Measurements from ENCODE around the gene ICAM4.
"Not testable (repeated sequence)": the region's sequence is repeated elsewhere in the genome, so short reads cannot be mapped to it uniquely, and the experiment has no call there.

The ICAM4 gene

DNA sequence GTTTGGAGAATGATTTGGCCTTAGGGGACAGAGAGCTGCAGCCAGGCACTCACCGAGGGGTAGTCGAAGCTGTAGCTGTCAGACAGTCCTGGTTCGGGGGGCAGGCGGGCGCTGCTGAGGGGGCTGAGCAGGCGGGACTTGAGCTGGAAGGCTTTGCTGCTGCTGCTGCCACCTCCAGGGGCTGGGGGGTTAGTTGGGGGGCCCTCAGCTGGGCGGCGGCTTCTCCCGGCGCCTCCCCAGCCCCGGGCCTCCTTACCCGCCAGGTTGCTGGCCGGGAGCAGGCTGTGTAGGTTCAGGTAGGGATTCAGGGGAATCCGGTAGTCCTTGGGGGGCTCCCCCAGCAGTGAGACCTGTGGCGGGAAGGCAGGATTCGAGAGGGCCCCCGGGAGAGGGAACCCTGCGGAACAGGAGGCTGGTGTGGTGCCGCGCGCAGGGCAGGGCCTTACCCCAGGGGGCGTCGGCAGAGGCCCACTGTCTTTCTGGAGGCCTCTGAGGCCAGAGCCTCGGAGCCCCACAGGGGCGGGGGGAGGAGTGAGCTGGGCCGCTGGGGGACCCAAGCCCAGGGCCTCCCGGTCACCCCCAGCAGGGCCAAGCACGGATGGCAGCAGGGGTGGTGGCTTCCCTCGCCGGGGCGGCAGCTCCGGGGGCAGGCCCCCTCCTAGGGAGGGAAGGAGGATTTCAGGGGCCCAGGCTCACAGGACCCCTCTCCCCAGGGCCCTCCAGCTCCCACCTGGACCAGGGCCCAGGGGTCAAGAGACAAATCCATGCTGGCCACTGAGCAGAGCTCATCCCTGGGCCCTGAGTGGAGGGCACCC is 34.1 kb downstream of the ICAM4 start:
- no peak for DNase-seq

DNA sequence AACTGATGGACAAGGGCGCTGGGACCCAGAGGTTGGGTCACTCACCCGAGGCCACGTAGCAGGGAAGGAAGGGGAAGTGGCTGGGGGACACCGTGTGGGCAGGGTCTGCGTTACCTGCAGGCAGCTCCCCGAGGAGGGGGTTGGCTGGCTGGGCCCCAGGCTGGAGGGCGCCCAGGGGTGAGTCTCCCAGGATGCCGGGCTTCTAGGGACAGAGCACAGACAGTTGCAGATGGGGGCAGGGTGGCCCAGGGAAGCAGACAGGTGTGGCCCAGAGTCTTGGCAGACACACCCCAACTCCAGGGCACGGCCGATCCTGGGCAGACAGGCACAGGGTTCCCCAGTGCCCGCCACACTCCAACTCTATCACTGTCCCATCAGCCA is 34.7 kb downstream of the ICAM4 start:
- no peak for DNase-seq

DNA sequence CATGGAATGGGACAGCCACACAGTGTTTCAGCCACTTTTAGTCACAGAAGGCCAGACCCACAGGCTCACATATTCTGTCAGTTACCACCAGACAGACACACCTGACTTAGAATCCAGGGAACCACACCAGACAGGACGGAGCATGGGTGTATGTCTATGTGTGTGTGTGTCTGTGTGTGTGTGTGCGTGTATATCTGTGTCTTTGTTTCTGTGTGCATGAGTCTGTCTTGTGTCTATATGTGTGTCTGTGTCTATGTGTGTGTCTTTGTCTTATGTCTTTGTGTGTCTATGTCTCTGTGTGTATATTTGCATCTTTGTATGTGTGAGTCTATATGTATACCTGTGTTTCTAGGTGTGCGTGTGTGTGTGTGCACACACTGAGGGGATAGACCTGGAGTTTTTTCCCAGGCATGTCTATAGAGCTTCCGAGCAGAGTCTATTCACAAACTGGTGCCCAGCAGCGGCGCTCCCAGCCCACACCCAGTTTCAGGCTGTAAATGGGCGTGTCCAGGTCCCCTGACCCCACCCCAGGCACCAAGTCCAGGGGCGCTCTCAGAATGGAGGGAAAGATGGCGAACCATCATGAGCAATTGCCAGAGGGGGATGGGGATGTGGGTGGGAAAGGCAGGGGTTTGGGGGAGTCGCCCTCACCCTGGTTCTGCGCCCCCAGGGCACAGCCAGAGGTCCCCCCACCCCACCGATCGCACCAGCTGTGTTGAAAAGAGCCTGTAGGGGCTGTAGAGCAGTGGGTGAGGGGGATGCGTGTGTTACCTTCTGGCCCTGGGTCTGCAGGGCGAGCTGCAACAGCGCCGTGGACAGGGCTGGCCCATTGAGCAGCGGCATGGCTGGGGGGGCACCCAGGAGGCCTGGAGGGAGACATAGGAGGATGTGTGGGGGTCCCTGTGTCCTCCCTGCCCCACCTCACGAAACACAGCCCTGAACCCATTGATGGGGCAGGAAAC is 35.4 kb downstream of the ICAM4 start:
- no peak for DNase-seq

DNA sequence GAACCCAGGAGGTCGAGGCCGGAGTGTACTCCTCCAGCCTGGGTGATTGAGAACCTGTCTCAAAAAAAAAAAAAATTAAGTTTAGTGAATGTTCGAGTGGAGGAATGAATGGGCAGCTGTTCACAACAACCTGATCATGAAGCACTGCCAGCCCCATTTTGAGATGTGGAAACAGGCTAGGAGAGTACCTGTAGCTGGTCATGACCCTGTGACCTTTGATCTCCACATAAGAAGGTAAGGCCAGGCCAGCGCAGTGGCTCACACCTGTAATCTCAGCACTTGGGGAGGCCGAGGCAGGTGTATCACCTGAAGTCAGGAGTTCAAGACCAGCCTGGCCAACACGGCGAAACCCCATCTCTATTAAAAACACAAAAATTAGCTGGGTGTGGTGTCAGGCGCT is 39.0 kb downstream of the ICAM4 start:
- DNase-seq = no peak

DNA sequence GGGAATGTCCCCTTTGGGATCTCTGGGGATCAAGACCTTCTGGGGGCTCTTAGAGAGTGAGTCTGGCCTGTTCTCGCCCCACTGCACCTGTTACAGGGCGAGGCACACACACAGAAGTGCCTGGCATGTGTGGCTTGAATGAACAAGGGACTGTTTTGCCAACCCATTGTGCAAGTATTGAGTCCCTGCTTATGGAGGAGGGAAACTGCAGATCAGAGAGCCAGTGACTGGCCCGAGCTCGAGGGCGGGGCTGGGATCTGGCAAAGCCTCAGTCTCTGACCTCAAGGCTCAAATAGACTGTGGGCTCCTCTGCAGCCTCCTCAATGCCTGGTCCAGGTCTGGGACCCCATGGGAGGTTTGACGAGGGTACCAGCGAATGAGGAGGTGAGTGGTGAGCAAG is 41.0 kb downstream of the ICAM4 start:
- no peak for DNase-seq

DNA sequence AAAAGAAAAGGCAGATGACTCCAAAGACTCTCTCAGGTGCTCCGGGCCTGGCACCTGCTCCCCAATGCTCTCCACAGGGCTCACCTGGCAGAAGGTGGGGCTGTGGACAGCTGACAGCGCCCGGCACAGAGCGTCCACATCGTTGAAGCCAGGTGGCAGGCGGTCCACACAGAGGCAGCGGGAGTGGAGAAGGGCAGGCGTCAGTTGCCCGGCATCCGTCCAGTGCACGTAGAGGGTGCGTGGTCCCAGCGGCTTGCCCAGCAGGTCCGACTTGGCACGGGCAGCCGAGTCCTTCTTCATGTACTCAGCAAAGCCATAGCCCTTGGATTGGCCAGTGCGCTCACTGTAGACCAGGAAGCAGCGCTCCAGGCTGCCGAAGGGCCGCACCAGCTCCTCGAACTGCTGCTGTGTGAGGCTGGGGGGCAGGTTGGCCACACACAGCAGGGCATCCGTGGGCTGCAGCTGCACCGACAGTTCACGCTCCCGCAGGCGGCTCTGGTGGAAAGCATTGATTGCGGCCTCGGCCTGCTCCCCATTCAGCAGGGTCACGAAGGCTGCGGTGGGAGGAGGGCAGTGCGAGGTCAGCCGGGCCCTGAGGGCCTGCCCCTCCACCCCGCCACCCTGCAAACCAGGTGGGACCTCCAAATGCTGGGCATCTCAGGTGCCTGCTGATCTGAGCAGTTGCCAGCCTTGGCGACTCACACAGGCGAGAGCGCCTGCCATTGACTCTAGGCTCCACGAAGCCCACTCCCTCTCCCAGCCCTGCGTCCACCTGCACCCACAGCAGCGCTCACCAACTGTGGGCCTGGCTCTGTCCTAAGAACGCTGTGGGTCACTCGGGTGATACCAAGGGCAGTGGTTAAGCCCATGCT is 42.0 kb downstream of the ICAM4 start:
- DNase-seq = no peak

DNA sequence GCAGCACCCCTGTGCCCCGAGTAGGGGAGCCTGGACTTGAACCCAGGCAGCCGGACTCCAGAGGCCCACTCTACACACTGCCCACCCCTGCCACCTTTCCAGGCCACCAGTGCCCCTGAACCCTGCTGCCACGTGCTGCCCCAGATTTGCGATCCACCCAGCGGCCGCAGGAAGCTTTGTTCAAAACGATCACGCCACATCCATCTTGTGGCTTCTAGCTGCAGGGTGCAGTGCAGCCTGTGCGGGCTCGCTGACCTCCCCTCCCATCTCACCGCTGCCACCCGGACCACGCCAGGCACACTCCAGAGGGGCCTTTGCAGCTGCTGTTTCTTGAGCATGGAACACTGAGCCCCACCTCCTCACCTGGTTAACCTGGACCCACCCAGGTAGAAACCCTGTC is 42.8 kb downstream of the ICAM4 start:
- no peak for DNase-seq

DNA sequence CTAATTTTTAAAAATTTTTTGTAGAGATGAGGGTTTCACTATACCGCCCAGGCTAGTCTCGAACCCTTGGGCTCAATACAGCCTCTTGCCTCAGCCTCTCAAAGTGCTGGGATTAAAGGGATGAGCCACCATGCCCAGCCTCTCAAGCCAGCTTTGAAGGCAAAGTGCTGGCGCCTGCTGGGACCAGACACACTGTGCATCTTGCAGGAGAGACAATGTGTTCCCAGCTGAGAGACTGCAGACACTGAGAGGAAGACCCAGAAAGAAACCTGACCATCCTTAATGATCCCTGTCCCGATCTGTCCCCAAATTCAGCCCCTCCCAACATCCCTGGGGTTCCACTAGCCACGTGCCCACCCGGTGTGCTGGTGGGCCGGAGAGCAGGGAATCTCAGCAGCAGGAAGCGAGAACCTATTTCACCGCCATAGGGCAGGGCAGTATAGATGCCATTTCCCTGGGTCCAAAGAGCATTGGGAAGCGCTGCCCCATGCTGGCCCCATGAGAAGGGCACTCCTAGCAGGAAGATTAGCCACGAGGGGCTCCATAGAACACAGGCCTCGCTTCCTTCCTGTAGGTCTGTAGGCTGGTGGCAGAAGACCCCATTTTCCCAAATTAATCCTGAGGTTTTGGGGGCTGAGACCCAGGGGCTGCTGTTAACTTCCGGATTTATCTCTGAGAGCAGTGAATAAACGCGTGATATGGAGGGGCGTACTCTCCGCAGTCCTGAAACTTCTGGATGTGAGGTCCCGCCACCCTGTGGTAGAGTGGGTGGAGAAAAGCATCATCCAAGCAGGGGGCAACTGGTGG is 45.6 kb downstream of the ICAM4 start:
- DNase-seq = no peak

DNA sequence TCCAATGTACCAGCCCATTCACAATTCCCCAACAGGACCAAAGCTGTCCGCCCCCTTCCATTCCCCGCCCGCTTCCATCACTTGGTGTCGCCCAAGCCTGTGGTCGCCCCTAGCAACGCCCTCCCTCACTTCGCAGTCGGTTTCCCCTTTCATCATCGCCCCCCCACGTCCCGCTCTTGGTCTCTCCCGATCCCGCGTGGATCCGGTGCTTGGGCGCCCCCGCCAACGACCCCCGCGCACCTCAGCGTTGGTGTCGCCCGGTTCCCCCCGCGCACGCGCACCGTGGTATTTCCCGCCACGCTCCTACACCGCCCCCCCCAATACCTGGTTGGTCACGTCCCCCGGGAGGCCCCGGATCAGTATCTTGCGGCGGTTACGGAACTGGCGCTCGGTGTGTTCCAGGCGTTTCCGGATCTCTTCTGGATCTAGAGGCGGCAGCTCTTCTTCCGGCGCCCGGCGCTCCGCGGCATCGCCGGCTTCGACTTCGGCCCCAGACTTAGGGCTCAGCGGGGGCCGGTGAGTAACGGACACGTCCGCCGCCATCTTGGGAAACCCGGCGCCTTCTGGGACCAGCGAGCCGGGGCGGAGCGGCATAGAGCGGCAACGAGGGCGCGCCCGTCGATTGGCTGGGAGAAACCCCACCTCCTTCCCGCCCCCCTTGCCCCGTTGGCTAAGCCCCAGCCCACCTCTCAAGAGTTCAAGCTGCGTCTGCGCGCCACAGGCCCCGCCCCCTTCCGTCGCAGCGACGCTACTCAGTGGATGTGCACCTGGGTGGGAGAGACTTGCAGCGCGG is 46.4 kb downstream of the ICAM4 start, which contains the start of gene RAVER1:
TSS of gene RAVER1 (minus strand) at position 565 of the 793 bp plus-strand sequence. CDS start at position 543, 22 bp downstream.
- DNase-seq = peak; percentile 96

GRCh38 chr19:10333758-10334587 is 47.2 kb downstream of the ICAM4 start:
- no peak for DNase-seq

- no peak for DNase-seq
These were observed 48.0 kb downstream of the ICAM4 start for GRCh38 chr19:10334588-10335351.

DNA sequence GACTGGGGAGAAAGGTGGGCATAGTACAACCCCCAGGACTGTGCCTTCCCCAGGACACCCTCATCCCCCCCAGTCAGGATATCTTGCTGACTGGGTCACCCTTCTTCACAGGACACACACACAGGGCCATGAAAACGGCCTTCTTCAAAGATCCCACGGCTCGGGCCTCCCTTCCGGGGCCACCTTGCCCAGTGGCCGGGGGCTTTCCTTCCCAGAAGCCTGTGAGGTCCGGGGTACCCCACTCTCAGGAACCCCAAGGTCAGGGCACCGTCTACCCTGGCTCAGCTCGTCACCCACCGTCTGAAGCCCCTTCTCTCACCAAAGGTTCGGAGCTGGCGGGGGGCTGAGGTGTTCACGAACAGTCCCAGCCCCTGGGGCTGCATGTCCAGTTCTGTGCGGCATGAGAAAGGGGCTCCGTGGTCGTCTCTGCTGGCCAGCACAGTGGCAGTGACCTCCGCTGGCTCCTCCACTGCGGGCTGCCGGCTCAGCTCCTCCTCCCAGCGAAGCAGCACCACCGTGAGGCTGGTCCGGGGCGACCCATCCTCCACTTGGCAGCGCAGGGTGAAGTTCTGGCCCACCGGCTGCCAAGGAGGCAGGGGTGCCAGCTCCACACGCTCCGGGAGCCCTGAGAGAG is 48.7 kb downstream of the ICAM4 start:
- no peak for DNase-seq

DNA sequence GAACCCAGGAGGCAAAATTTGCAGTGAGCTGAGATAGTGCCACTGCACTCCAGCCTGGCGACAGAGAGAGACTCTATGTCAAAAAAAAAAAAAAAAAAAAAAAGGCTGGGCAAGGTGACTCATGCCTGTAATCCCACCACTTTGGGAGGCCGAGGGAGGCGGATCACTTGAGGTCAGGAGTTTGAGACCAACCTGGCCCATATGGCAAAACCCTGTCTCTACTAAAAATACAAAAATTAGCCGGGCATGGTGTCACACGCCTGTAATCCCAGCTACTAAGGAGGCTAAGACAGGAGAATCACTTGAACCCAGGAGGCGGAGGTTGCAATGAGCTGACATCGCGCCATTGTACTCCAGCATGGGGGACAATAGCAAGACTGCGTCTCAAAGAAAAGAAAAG is 50.0 kb downstream of the ICAM4 start:
- DNase-seq = not testable (repeated sequence)
